Mononuclear cell (primary cell): ENCODE results near the gene PIAS4. TPM values are rescaled to one million over a fixed set of nuclear protein-coding genes. Genes with fewer than 3 reads are reported as not detected.

Source experiments
- H3K27me3 ChIP-seq: 2 replicates; pipeline ENCODE4 v1.6.0; 2011; ENCODE audit warnings: low read length, control low read depth; ENCODE audit not compliant: insufficient read depth
- H3K4me1 ChIP-seq: 2 replicates; pipeline ENCODE4 v1.5.1; 2011; ENCODE audit warnings: mild to moderate bottlenecking, low read length, control low read depth; ENCODE audit not compliant: insufficient read depth
- H3K4me3 ChIP-seq: 2 replicates; pipeline ENCODE4 v1.5.1; 2011; ENCODE audit warnings: mild to moderate bottlenecking, low read length, moderate library complexity
- H3K9me3 ChIP-seq: 2 replicates; pipeline ENCODE4 v1.5.1; 2011; ENCODE audit warnings: low read depth, mild to moderate bottlenecking, control low read depth, low read length
- total RNA-seq: library from RNA; depleted of rRNA; stranded (reverse); fragments of >200 nt; gene quantifications from one replicate; pipeline ENCODE4 v1.2.3, GENCODE V29; 2012

PIAS4 gene
- total RNA-seq, 1 donor, result 12.0 TPM

DNA sequence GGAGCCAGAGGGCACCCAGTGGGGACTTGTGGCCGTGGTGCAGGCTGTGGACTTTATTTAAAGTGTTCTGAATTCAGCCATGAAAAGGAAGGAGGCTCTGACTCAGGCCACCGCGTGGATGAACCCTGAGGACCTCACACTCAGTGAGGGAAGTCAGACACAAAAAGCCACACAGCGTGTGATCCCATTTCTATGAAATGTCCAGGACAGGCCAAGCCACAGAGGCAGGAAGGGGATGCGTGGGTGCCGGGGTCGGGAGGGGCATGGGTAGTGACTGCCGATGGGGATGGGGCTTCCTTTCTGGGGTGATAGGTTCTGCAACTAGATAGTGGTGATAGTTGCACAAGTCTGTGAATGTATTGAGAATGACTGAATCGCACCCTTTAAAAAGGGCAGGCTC is 67.8 kb downstream of the PIAS4 start:
- Histone ChIP-seq H3K27me3 (no peaks in the 10 kb centered on the region), H3K9me3 (no peaks in the 10 kb centered on the region), H3K4me3 (no peak overlapping the region), H3K4me1 (peaks cover 47% of the 10 kb centered on the region)

DNA sequence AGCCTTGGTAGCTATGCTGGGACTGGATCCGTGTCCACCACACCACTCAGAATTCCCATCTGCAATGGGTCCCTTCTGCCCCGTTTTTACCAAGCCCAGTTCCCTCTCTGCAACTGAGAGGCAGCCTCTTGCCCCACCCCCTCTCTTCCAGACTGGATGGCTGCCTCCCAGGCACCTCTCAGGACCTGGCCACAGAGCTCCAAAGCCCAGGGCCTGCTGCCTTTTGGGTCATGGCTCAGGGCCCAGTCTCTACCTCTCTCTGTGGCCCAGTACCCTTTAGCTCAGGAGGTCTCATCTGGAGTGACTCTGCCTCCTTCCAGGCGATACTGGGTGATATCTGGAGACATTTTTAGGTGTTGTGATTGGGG is 69.5 kb downstream of the PIAS4 start:
- H3K4me3 ChIP-seq, result no peak overlapping the region
- no peaks in the 10 kb centered on the region for H3K9me3 ChIP-seq
- H3K27me3 ChIP-seq, result no peaks in the 10 kb centered on the region
- H3K4me1 ChIP-seq, result peaks cover 49% of the 10 kb centered on the region

DNA sequence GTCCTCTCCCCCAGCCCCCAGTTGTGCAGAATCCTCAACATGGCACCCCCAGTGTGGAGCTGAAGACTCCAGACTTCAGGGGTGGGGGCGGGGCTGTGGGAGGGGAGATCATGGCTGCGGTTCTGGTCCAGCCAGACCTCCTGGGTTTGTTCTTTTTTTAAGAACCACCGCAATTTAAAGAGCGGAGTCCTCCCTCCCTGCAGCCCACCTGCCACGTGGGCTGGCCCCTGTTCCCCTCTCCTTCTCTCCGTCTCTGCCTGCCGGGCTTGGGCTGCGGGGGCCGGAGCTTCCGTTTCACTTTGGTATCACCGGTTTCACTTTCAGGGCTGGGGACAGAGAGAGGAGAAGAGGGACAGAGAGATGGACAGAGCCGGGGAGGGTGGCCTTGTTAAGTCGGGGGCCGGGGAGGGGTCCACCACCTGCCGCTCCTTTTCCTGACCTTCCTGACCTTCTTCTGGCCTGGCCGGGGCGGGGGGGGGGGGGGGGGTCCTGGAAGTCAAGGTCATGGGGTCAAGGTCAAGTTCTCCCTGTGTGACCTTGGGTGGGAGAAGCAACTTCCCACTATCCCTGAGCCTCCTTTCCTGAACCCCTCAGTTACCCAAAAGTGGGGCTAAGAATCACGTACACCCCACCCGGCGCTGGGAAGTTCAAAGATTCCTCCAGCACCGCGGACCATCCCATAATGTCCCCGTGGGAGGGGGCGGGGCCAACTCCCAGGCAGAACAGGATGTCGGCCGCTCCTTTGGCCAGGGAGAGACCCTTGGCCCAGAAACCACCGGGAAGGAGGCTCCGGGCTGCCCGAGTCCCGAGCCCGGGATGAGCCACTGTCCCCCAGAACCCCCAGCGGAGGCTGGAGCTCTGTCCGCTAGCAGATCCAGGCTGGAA is 70.5 kb downstream of the PIAS4 start:
- no peaks in the 10 kb centered on the region for H3K27me3 ChIP-seq
- peaks cover 51% of the 10 kb centered on the region for H3K4me1 ChIP-seq
- H3K4me3 ChIP-seq, result peak overlapping the region; percentile 45
- H3K9me3 ChIP-seq, result no peaks in the 10 kb centered on the region

GRCh38 chr19:4080473-4080872 is 72.9 kb downstream of the PIAS4 start:
- H3K4me1 ChIP-seq, result peaks cover 63% of the 10 kb centered on the region
- H3K4me3 ChIP-seq, result no peak overlapping the region
- H3K27me3 ChIP-seq, result no peaks in the 10 kb centered on the region
- no peaks in the 10 kb centered on the region for H3K9me3 ChIP-seq

GRCh38 chr19:4081441-4082129 is 74.0 kb downstream of the PIAS4 start:
- H3K9me3 ChIP-seq, result no peaks in the 10 kb centered on the region
- H3K4me3 ChIP-seq, result no peak overlapping the region
- no peaks in the 10 kb centered on the region for H3K27me3 ChIP-seq
- H3K4me1 ChIP-seq, result peaks cover 60% of the 10 kb centered on the region

DNA sequence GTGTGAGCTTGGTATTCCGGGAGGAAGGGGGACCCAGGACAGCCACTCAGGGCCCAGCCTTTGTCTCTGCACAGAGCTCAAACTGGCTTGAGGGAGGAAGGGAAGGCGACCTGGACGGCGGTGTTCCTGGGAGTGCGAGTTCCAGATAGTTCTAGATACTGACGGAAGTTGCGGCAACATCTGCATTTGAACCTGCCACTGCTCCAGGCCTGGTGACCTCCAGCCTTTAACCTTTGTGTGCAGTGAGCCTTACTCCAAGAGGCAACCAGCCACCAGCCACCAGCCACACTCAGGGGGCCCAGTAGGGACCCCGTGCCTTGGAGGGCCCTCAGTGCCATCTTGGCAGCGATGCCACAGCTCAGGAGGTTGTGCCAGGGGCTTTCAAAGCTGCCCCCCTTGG is 74.6 kb downstream of the PIAS4 start:
- Histone ChIP-seq H3K27me3 (no peaks in the 10 kb centered on the region), H3K4me3 (no peak overlapping the region), H3K9me3 (no peaks in the 10 kb centered on the region), H3K4me1 (peaks cover 60% of the 10 kb centered on the region)

DNA sequence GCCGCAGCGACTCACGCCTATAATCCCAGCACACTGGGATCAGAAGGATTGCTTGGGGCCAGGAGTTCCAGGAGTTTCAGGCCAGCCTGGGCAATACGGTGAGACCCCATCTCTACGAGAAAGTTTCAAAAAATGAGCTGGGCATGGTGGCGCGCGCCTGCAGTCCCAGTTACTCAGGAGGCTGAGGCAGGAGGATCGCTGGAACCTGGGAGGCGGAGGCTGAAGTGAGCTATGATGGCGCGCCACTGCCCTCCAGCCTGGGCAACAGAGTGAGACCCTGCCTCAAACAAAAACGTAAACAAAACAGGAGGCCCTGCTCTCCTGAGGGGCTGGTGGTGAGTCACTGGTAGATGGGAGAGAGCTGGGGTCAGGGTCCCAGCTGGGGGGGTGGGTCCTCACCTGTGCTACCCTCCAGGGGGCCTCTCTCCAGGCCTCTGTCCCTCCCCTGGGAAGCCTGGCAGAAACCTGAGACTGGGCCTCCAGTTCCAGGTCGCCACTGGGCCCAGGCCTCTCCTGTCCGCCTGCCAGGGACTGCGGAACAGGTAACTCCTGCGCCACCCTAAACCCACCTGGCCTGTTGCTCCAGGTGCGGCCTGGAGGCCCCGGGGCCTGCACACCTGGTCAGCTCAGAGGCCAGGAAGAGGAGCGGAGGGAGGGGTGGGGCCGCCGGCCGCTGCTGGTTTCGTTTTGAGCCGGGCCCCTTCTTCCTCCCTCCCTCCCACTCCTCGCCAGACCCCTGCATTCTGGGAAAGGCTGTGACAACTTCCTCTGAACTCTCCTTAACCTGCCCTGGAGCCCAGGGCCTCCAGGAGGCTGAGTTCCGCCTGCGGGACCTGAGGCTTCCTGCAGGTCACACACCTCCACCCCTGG is 76.4 kb downstream of the PIAS4 start:
- Histone ChIP-seq H3K4me3 (peak overlapping the region; percentile 12), H3K9me3 (no peaks in the 10 kb centered on the region), H3K4me1 (peaks cover 63% of the 10 kb centered on the region), H3K27me3 (no peaks in the 10 kb centered on the region)

- peaks cover 64% of the 10 kb centered on the region for H3K4me1 ChIP-seq
Measured at GRCh38 chr19:4084547-4084877, 77.0 kb downstream of the PIAS4 start.

GRCh38 chr19:4086411-4086867 is 78.9 kb downstream of the PIAS4 start:
- H3K27me3 ChIP-seq, result no peaks in the 10 kb centered on the region
- H3K4me3 ChIP-seq, result no peak overlapping the region
- peaks cover 69% of the 10 kb centered on the region for H3K4me1 ChIP-seq
- H3K9me3 ChIP-seq, result no peaks in the 10 kb centered on the region

More at GRCh38 chr19:4084547-4084877, 77.0 kb downstream of the PIAS4 start:
- no peaks in the 10 kb centered on the region for H3K9me3 ChIP-seq
- H3K27me3 ChIP-seq, result no peaks in the 10 kb centered on the region
- H3K4me3 ChIP-seq, result no peak overlapping the region

DNA sequence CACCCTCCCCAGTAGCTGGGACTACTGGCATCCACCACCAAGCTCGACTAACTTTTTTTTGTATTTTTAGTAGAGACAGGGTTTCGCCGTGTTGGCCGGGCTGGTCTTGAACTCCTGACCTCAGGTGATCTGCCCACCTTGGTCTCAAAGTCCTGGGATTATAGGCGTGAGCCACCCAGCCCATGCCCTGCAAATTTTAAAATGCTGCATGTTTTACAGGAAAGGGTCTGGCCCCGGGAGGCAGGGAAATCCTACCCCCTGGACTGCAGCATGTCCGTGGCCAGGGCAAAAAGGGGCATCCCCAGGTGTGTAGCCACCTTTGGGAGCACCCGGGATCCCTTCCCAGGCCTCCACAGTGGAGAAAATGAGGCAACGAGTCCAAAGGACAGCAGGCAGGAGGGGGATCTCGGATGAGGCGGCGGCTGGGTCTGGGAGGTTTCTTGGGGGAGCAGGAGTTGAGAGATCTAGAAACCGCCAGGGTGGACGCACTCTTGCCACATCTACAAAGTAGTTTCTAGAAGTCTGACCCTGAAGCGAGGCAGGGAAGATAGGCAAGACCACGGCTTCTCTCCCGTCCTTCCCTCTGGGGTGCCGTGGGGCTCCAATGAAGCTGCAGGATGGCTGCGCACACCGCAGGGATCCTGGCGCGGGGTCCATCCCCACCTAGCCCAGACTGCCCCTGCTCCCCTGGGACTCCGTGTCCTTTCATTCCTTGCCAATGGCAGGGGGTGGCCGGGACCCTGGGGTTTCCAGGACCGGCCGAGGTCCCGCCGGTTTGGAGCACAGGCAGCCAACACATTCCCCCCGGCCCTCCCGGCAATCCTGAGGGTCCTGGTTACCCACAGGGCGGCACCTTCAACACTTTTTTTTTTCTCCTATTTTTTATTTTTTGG is 80.5 kb downstream of the PIAS4 start:
- no peaks in the 10 kb centered on the region for H3K9me3 ChIP-seq
- peaks cover 66% of the 10 kb centered on the region for H3K4me1 ChIP-seq
- H3K4me3 ChIP-seq, result no peak overlapping the region
- no peaks in the 10 kb centered on the region for H3K27me3 ChIP-seq

GRCh38 chr19:4088975-4089374 is 81.4 kb downstream of the PIAS4 start:
- Histone ChIP-seq H3K27me3 (no peaks in the 10 kb centered on the region), H3K9me3 (no peaks in the 10 kb centered on the region), H3K4me3 (peak overlapping the region; percentile 38), H3K4me1 (peaks cover 57% of the 10 kb centered on the region)
